ENCODE results near the gene MAPKBP1. TPM values are rescaled to one million over a fixed set of nuclear protein-coding genes. Genes with fewer than 3 reads are reported as not detected.

Gene MAPKBP1
- polyA plus RNA-seq, 3 donors = 0.76 to 8.6 (median 1.1) TPM

DNA sequence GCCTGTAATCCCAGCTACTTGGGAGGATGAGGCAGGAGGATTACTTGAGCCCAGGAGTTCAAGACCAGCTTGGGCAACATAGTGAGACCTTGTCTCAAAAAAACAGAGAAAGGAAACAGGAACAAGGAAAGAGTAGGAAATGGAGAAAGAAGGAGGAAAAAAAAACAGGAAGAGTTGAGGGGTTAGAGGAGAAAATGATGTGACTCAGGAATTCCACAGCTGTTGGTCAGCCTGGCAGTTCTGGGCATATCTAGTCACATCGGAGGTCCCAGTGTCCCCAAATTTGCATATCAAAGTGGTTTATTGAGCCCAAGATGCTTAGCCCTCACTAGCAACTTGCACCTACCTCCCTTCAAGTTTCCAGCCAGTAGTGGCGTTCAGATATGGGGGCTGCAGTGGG lies 34.8 kb downstream of the MAPKBP1 start:
- Histone ChIP-seq H2AFZ (ENCODE audit: insufficient read depth, low read depth, low read length, poor library complexity, severe bottlenecking) (no peak overlapping the region), H3K27ac (ENCODE audit: low read depth in 1 of 2, low read length in 2 of 2) (no peak overlapping the region), H4K20me1 (ENCODE audit: insufficient read depth, low read length) (no peaks in the 10 kb centered on the region), H3K4me1 (ENCODE audit: control insufficient read depth in 1 of 2, insufficient read depth in 2 of 2, low read length in 2 of 2) (peaks cover 0 to 3% of the 10 kb centered on the region in 2 donors), H3K4me3 (replicated peaks in 1 of 3; ENCODE audit: low read depth in 2 of 3, low read length in 3 of 3) (no peak overlapping the region), H3K9me3 (replicated peaks in 1 of 2; ENCODE audit: control insufficient read depth in 1 of 2, insufficient read depth in 1 of 2, low read length in 2 of 2) (no peaks in the 10 kb centered on the region), H3K4me2 (replicated peaks; ENCODE audit: extremely low read depth, low read length, poor library complexity, severe bottlenecking) (no peak overlapping the region), H3K9ac (ENCODE audit: insufficient read depth, low read length, poor library complexity, severe bottlenecking) (no peak overlapping the region), H3K79me2 (ENCODE audit: insufficient read depth, low read length) (no peaks in the 10 kb centered on the region), H3K36me3 (replicated peaks in 1 of 2; ENCODE audit: control insufficient read depth in 1 of 2, insufficient read depth in 2 of 2, low read length in 2 of 2) (peaks cover 8 to 34% of the 10 kb centered on the region in 2 donors), H3K27me3 (ENCODE audit: control insufficient read depth in 2 of 2, insufficient read depth in 2 of 2, low read length in 2 of 2) (no peaks in the 10 kb centered on the region)
- peak overlapping the region in 1 of 7 donors; percentile 43 for H3K27ac Mint-ChIP-seq
- TF ChIP-seq, protein P1, sequence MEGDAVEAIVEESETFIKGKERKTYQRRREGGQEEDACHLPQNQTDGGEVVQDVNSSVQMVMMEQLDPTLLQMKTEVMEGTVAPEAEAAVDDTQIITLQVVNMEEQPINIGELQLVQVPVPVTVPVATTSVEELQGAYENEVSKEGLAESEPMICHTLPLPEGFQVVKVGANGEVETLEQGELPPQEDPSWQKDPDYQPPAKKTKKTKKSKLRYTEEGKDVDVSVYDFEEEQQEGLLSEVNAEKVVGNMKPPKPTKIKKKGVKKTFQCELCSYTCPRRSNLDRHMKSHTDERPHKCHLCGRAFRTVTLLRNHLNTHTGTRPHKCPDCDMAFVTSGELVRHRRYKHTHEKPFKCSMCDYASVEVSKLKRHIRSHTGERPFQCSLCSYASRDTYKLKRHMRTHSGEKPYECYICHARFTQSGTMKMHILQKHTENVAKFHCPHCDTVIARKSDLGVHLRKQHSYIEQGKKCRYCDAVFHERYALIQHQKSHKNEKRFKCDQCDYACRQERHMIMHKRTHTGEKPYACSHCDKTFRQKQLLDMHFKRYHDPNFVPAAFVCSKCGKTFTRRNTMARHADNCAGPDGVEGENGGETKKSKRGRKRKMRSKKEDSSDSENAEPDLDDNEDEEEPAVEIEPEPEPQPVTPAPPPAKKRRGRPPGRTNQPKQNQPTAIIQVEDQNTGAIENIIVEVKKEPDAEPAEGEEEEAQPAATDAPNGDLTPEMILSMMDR (IDR thresholded peaks at IDR 0.05) = no peak
- no peak for DNase-seq
- no CpG with 5 or more reads among the region's 2 CpGs for WGBS (ENCODE audit: insufficient coverage)
- no peak overlapping the region for H3K4me3 Mint-ChIP-seq
- H3K4me1 Mint-ChIP-seq = peaks cover 4% of the 10 kb centered on the region
- H3K27me3 Mint-ChIP-seq (ENCODE audit: low read depth in 3 of 3) = peaks cover 0 to 1% (median 0%) of the 10 kb centered on the region in 3 donors
- peaks cover 0 to 1% (median 0%) of the 10 kb centered on the region in 7 donors for H3K9me3 Mint-ChIP-seq
- intact Hi-C loops (cut with micrococcal nuclease) = no loop called here
- peaks cover 30 to 34% of the 10 kb centered on the region in 2 donors for H3K36me3 Mint-ChIP-seq

DNA sequence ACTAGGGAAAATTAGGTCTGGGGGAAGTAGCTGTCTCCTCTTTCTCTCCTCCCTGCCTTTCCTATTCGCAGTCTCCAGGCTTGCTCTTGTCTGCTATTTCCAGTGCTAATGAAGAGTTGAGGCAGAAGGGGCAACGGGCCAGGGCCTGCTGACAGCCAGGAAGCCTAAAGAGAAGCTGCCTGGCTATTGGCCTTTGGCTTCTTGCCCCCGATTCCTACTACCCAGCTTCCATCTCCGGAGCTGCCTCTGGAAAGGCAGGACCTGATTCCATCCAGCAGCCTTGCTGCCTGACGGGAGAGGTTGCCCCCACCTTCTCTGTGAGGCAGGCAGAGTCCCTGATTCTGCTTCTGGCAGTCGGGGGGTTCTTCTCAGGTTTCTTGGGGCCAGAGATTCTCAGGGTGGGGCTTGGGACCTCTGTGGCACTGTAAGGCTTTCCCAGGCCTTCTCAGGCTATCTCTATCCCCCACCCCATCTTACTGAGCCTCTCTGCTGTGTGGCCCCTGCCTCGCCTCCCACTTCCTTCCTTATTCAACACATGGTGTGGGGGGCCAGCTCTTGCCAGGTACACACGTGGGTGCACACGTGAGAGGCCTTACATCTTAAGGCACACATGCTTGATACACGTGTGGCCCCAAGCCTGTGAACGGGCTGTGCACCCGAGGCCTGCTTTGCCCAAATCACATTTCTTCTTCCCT lies 35.4 kb downstream of the MAPKBP1 start:
- TF ChIP-seq, protein P1 (IDR thresholded peaks at IDR 0.05) = no peak
- Histone ChIP-seq H3K27ac (ENCODE audit: low read depth in 1 of 2, low read length in 2 of 2) (no peak overlapping the region), H2AFZ (ENCODE audit: insufficient read depth, low read depth, low read length, poor library complexity, severe bottlenecking) (no peak overlapping the region), H3K9ac (ENCODE audit: insufficient read depth, low read length, poor library complexity, severe bottlenecking) (no peak overlapping the region), H3K9me3 (replicated peaks in 1 of 2; ENCODE audit: control insufficient read depth in 1 of 2, insufficient read depth in 1 of 2, low read length in 2 of 2) (no peaks in the 10 kb centered on the region), H4K20me1 (ENCODE audit: insufficient read depth, low read length) (no peaks in the 10 kb centered on the region), H3K79me2 (ENCODE audit: insufficient read depth, low read length) (no peaks in the 10 kb centered on the region), H3K27me3 (ENCODE audit: control insufficient read depth in 2 of 2, insufficient read depth in 2 of 2, low read length in 2 of 2) (no peaks in the 10 kb centered on the region), H3K4me2 (replicated peaks; ENCODE audit: extremely low read depth, low read length, poor library complexity, severe bottlenecking) (no peak overlapping the region), H3K4me3 (replicated peaks in 1 of 3; ENCODE audit: low read depth in 2 of 3, low read length in 3 of 3) (no peak overlapping the region), H3K36me3 (replicated peaks in 1 of 2; ENCODE audit: control insufficient read depth in 1 of 2, insufficient read depth in 2 of 2, low read length in 2 of 2) (peaks cover 12 to 39% of the 10 kb centered on the region in 2 donors), H3K4me1 (ENCODE audit: control insufficient read depth in 1 of 2, insufficient read depth in 2 of 2, low read length in 2 of 2) (peaks cover 0 to 3% of the 10 kb centered on the region in 2 donors)
- H3K9me3 Mint-ChIP-seq = peaks cover 0 to 1% (median 0%) of the 10 kb centered on the region in 7 donors
- peak overlapping the region in 2 of 7 donors; percentile 59 to 63 for H3K27ac Mint-ChIP-seq
- H3K36me3 Mint-ChIP-seq = peaks cover 35 to 37% of the 10 kb centered on the region in 2 donors
- 31% methylated on average over 10 of the region's 12 CpGs for WGBS (ENCODE audit: insufficient coverage)
- no peak overlapping the region for H3K4me3 Mint-ChIP-seq
- peaks cover 4% of the 10 kb centered on the region for H3K4me1 Mint-ChIP-seq
- DNase-seq = no peak
- H3K27me3 Mint-ChIP-seq (ENCODE audit: low read depth in 3 of 3) = peaks cover 0 to 1% (median 0%) of the 10 kb centered on the region in 3 donors
- intact Hi-C loops (cut with micrococcal nuclease) = loop anchor here (2.0 to 10.0 kb wide), 3 partner anchors 37 to 207 kb away; no protein-coding TSS in a partner anchor

All from CD14-positive monocyte (primary cell).